ENCODE data around the gene MRPS11.
"Not testable (repeated sequence)": the region's sequence is repeated elsewhere in the genome, so short reads cannot be mapped to it uniquely, and the experiment has no call there.

Gene MRPS11

GRCh38 chr15:88456733-88457132 is 10.8 kb upstream of the MRPS11 start:
- no peak for DNase-seq

GRCh38 chr15:88463870-88464532 is 3.5 kb upstream of the MRPS11 start:
- no peak for DNase-seq

- DNase-seq, result no peak
Observed at GRCh38 chr15:88465633-88466224, 1.8 kb upstream of the MRPS11 start.

DNA sequence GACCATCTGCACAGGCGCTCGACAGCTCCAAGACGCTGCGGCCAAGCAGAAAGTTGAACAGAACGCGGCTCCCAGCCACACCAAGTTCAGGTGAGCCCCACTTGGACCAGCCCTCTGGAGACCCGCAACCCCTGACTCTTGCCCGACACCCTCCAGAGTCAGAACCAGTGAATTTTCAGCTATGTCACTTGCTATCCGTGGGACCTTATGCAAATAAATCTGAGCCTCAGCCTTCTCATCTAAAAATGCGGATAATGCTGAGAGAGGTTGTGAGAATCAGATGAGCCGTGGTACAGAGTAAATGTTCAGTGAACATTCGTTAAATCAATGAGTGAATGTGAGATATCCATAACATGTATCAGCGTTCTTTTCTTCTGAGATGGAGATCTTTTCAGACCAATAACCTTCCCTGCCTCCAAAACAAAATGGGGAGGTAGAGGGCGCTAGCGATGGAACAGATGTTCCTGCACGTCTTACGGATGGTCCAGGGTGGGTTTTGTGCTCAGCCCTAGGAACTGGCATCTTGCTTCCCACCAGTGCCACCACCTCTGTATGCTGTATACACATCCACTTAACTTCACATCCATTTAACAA is 524 bp downstream of the MRPS11 start:
- DNase-seq, result no peak

- not testable (repeated sequence) for DNase-seq
Observed at GRCh38 chr15:88468721-88469120, 1.2 kb downstream of the MRPS11 start.

- DNase-seq, result no peak
Observed at GRCh38 chr15:88469321-88469720, 1.8 kb downstream of the MRPS11 start.

DNA sequence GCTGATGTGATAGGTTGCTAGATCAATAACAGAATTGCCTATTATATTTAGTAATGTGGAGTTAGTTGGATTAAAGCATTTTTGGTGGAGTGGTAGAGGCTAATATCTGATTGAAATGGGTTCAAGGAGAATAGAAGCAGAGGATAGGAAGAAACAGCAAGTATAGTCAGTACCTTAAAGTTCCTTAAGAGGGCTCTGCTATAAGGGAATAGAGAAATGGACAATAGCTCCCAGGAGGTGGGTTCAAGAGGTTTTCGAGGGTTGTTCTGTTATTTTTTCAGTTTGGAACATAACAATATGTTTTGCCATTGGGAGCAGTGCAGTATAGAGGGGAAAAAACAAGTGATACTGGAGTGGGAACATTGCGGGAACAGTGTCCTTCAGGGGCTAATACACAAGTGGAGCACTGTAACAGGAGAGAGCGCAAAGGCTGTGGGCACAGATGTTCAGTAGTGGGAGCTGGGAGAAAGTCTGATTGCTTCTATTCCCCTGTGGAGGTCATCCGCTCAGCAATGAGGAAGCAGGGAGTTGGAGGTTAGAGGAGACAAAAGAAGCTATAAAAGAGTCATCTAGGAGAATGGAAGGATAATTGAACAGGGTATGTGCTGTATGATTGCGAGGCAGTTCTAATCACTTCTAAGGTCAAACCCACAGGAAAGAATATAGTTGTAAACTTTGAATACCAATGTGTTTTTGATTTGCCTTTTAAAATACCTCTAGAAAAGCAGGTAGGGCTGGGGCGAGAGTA is 3.3 kb downstream of the MRPS11 start:
- DNase-seq, result no peak

- no peak for DNase-seq
Observed at GRCh38 chr15:88472225-88472624, 4.7 kb downstream of the MRPS11 start.

- DNase-seq, result not testable (repeated sequence)
Observed at GRCh38 chr15:88473661-88474293, 6.3 kb downstream of the MRPS11 start.

DNA sequence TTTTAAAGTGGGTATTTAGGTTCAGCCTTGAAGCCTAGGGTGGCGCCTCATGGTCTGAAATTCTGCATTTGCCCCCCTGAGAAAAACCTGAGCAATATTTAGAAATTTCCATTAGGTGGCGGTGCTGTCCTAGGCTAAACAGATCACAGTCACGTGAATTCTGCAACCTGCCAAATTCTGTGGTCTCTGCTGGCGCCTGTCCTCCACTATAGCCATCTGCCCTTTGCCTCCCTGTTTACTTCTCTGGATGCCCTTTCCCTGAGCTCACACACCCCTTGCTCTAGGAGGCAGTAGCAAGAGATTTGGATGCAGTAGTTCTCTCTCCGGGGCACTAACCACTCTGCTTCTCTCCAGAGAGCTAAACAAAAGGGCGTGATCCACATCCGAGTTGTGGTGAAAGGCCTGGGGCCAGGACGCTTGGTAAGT is 9.1 kb downstream of the MRPS11 start:
- peak; percentile 36 to 83 for DNase-seq

DNA sequence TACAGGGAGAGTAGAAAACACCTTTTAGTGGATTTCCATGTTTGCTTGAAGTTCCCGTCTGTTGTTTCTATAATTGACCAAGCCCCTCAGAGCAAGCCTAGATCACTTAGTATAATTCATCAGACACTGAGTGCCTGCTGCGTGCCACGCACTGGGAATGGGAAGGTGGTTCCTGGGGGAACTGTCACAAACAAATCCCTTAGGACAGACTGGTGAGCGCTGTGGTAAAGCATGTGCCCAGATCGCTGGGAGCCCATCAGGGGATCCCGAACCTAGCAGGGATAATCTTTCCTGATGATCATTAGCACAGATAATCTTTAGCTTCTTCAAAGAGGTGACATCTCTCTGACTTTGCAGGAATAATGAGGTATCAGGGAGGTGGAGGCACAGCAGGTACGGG is 9.6 kb downstream of the MRPS11 start:
- DNase-seq, result no peak

GRCh38 chr15:88477904-88478303 is 10.4 kb downstream of the MRPS11 start:
- no peak for DNase-seq

- DNase-seq, result no peak
Observed at GRCh38 chr15:88479169-88479568, 11.7 kb downstream of the MRPS11 start.

- peak in 1 of 2 donors; percentile 15 for DNase-seq
Observed at GRCh38 chr15:88480981-88481380, 13.5 kb downstream of the MRPS11 start.

- no peak for DNase-seq
Observed at GRCh38 chr15:88482263-88482662, 14.8 kb downstream of the MRPS11 start.

GRCh38 chr15:88484682-88485331 is 17.3 kb downstream of the MRPS11 start:
- no peak for DNase-seq

GRCh38 chr15:88487178-88487795 is 19.8 kb downstream of the MRPS11 start:
- DNase-seq, result no peak

- DNase-seq, result no peak
Observed at GRCh38 chr15:88487796-88488523, 20.5 kb downstream of the MRPS11 start.

DNA sequence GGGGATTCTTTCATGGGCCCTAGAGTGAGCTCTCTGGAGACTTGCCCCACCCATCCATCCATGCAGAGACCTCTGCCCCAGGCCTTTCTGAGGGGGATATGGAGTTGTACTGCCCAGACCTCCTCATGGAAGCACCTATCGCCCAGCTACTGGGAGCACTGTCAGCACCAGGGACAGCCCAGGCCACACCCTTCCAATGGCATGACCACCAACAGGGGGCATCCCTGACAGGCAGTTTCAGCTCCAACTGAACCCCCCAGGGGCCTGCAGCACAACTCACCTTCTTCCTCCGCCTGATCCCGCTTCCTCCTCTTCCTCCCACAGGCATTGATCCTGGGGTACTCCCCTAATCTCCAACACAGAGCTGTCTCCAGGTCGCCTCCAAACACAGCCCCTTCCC is 21.8 kb downstream of the MRPS11 start:
- DNase-seq, result no peak

GRCh38 chr15:88490036-88490435 is 22.5 kb downstream of the MRPS11 start:
- no peak for DNase-seq

DNA sequence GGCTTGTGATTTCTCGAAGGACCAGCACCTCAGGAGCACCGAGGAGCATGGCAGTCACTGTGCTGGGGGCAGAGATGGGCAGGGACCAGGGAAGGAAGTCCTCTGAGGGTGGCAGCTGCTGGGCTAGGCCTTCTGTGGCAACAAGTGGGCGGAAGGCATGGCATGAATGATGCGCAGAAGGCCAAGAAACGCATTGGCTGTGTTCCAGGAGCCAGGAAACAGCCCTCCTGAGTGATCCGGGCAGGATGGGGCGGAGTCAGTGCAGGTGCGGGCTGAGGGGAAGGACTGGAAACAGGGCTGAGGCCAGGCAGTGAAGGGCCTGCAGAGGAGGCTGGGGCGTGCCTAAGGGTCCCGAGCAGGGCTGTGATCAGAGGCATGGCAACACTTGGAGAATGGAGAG is 23.6 kb downstream of the MRPS11 start:
- DNase-seq, result no peak
